ENCODE measurements around the gene SLX4IP.

DNA sequence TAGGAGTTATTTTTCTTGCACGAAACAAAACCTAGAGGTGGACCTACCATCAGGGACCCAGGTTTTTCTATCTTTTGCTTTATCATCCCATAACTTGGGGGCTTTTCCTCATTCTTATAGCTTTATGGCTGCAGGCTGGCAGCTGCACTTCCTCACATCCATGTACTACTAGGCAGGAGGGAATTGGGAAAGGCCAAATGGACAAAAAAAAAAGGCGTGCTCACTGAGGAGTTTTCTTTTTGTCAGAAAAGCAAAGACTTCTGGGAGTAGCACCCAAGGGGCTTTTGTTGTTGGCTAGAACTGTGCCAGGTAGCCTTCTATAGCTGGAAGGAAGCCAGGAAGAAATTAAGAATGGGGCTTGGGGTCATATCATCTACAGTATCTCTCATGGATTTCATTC lies 61.4 kb downstream of the SLX4IP start:
- TF ChIP-seq, protein P1, sequence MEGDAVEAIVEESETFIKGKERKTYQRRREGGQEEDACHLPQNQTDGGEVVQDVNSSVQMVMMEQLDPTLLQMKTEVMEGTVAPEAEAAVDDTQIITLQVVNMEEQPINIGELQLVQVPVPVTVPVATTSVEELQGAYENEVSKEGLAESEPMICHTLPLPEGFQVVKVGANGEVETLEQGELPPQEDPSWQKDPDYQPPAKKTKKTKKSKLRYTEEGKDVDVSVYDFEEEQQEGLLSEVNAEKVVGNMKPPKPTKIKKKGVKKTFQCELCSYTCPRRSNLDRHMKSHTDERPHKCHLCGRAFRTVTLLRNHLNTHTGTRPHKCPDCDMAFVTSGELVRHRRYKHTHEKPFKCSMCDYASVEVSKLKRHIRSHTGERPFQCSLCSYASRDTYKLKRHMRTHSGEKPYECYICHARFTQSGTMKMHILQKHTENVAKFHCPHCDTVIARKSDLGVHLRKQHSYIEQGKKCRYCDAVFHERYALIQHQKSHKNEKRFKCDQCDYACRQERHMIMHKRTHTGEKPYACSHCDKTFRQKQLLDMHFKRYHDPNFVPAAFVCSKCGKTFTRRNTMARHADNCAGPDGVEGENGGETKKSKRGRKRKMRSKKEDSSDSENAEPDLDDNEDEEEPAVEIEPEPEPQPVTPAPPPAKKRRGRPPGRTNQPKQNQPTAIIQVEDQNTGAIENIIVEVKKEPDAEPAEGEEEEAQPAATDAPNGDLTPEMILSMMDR (IDR thresholded peaks at IDR 0.05; ENCODE audit: insufficient read depth, low read depth, low read length): no peak
- TF ChIP-seq EZH2 (IDR thresholded peaks at IDR 0.05; ENCODE audit: insufficient read depth, low read length): no peak

Data from astrocyte (in vitro differentiated cells and primary cell).